ENCODE measurements around the gene FAM200A.
"Not testable (repeated sequence)": the region's sequence is repeated elsewhere in the genome, so short reads cannot be mapped to it uniquely, and the experiment has no call there.

The FAM200A gene
- total RNA-seq, result 6.2 to 6.7 (median 6.3) reads per million in 3 donors

DNA sequence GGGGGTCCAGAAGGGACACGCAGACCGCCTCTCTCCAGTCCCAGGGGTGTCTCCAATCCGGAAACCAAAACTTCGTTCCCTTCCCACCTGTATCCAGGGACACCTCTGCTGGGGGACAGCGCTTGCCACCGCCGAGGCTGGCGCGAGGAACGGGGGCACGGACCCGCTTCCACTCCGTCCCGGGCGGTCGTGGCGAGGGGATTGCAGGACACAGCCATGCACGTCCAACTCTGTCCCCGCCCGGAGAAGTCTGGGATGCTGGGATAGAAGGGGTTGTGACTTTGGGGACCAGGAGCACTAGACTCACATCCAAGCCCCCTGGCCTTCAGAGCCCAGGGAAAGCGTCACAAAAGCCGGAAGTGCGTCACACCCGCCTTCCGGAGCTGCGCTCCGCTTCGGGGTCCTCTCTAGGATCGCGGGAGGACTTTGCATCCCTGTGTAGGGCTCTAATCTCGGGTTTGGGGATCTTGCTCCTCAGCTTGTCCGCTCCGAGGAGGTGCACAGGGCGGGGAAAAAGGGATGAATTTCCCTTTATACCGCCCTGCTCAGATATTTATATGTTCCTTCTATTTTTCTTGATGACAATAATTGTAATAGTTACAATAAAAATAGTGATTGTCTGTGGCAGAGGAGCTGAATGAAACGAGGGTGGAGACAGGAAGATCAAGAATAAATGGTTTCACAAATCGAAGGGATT, at the start of gene FAM200A:
Gene FAM200A, minus strand, starts transcription at position 348 of the 697 bp plus-strand sequence. CDS start 3,707 bp downstream, outside the sequence.
- Histone ChIP-seq H3K27ac (ENCODE audit: insufficient read depth, low read length, poor library complexity, severe bottlenecking) (peak within 1 kb of the TSS; percentile 91), H3K4me3 (ENCODE audit: insufficient read depth, low read depth, low read length, poor library complexity, severe bottlenecking) (peak within 1 kb of the TSS; percentile 91), H3K4me1 (ENCODE audit: control insufficient read depth, insufficient read depth, low read length, poor library complexity, severe bottlenecking) (peaks cover 15% of the 10 kb centered on the region), H3K27me3 (replicated peaks; ENCODE audit: control insufficient read depth, insufficient read depth, low read length, poor library complexity, severe bottlenecking) (no peaks in the 10 kb centered on the region), H3K36me3 (ENCODE audit: control insufficient read depth, insufficient read depth, low read length) (peaks cover 18% of the 10 kb centered on the region), H3K9me3 (ENCODE audit: control insufficient read depth, low read length) (no peaks in the 10 kb centered on the region)
- peak; percentile 68 to 79 (median 72) for DNase-seq

DNA sequence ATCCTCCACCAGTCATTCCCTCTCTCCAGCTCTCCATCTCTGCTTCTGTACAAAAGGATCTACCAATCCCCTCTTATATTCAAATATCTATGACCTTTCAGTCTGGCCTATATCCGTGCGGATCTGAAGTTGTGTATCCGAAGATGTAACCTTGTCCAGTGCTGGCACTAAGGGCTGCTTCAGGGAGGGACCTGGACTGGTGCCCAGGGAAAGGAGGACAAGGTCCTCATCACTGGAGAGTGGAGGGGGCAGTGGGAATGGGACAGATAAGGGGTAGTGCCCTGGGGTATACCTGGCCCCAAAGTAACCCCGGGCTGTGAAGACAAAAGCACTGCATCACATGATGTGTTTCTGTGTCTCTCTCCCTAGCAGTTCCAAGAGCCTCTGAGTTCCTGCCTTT, 47.9 kb upstream of the FAM200A start:
- no peaks in the 10 kb centered on the region for H3K27me3 ChIP-seq (replicated peaks; ENCODE audit: control insufficient read depth, insufficient read depth, low read length, poor library complexity, severe bottlenecking)
- DNase-seq, result no peak
- no peak overlapping the region for H3K4me3 ChIP-seq (ENCODE audit: insufficient read depth, low read depth, low read length, poor library complexity, severe bottlenecking)
- H3K36me3 ChIP-seq (ENCODE audit: control insufficient read depth, insufficient read depth, low read length), result no peaks in the 10 kb centered on the region
- no peaks in the 10 kb centered on the region for H3K4me1 ChIP-seq (ENCODE audit: control insufficient read depth, insufficient read depth, low read length, poor library complexity, severe bottlenecking)
- no peak overlapping the region for H3K27ac ChIP-seq (ENCODE audit: insufficient read depth, low read length, poor library complexity, severe bottlenecking)
- no peaks in the 10 kb centered on the region for H3K9me3 ChIP-seq (ENCODE audit: control insufficient read depth, low read length)

DNA sequence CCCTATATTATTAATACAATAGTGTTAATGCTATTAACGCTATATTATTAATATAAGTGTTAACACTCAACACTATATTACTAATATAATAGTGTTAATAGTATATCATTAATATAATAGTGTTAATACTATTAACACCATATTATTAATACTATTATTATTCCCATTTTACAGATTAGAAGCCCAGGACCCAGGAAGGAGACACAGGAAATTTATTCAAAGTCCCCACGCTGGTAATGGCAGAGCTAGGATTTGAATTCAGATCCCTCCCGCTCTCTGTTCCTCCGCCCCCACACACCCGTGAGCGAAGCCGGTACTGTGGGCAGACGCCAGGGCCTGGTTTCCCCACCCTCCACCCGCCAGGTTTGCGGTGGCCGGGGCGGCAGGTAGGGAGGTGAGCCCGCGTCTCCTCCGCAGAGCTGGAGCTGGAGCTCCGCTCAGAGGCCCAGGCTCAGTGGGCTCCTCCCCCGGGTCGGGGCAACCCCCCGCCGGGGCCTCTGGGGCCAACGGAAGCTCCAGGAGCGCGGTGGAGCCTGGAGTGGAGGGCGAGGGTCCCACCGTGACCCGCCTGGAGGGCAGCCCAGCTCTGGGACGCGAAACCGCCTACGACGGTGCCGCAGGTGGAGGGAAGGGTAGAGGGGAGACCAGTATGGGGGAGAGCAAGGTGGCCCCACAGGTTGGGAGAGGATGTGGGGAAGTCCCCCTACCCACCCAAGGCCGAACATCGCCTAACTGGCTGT, 46.0 kb upstream of the FAM200A start, which contains the start of gene TMEM225B:
Gene TMEM225B, plus strand, starts transcription at position 506 of the 740 bp plus-strand sequence. CDS start 6,122 bp downstream, outside the sequence.
- Histone ChIP-seq H3K27ac (ENCODE audit: insufficient read depth, low read length, poor library complexity, severe bottlenecking) (no peak within 1 kb of the TSS), H3K36me3 (ENCODE audit: control insufficient read depth, insufficient read depth, low read length) (no peaks in the 10 kb centered on the region), H3K4me3 (ENCODE audit: insufficient read depth, low read depth, low read length, poor library complexity, severe bottlenecking) (no peak within 1 kb of the TSS), H3K27me3 (replicated peaks; ENCODE audit: control insufficient read depth, insufficient read depth, low read length, poor library complexity, severe bottlenecking) (no peaks in the 10 kb centered on the region), H3K4me1 (ENCODE audit: control insufficient read depth, insufficient read depth, low read length, poor library complexity, severe bottlenecking) (no peaks in the 10 kb centered on the region), H3K9me3 (ENCODE audit: control insufficient read depth, low read length) (no peaks in the 10 kb centered on the region)
- no peak for DNase-seq

DNA sequence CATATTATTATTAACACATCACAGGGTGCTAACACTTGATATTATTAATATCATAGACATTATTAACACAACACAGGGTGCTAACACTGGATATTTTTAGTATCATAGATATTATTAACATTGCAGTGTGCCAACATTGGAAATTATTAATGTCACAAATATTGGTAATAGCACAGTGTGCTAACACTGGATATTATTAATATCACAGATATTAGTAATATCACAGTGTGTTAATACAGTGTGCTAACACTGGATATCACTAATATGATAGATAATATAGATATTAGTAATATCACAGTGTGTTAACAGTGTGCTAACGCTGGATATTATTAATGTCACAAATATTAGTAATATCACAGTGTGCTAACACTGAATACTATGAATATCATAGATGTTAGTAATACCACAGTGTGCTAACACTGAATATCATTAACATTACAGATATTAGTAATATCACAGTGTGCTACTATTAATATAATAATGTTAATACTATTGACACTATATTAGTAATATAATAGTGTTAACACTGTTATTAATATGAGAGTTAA, 44.6 kb upstream of the FAM200A start:
- no peak for DNase-seq
- no peaks in the 10 kb centered on the region for H3K4me1 ChIP-seq (ENCODE audit: control insufficient read depth, insufficient read depth, low read length, poor library complexity, severe bottlenecking)
- H3K27me3 ChIP-seq (replicated peaks; ENCODE audit: control insufficient read depth, insufficient read depth, low read length, poor library complexity, severe bottlenecking), result no peaks in the 10 kb centered on the region
- H3K4me3 ChIP-seq (ENCODE audit: insufficient read depth, low read depth, low read length, poor library complexity, severe bottlenecking), result no peak overlapping the region
- no peak overlapping the region for H3K27ac ChIP-seq (ENCODE audit: insufficient read depth, low read length, poor library complexity, severe bottlenecking)
- H3K36me3 ChIP-seq (ENCODE audit: control insufficient read depth, insufficient read depth, low read length), result no peaks in the 10 kb centered on the region
- no peaks in the 10 kb centered on the region for H3K9me3 ChIP-seq (ENCODE audit: control insufficient read depth, low read length)

DNA sequence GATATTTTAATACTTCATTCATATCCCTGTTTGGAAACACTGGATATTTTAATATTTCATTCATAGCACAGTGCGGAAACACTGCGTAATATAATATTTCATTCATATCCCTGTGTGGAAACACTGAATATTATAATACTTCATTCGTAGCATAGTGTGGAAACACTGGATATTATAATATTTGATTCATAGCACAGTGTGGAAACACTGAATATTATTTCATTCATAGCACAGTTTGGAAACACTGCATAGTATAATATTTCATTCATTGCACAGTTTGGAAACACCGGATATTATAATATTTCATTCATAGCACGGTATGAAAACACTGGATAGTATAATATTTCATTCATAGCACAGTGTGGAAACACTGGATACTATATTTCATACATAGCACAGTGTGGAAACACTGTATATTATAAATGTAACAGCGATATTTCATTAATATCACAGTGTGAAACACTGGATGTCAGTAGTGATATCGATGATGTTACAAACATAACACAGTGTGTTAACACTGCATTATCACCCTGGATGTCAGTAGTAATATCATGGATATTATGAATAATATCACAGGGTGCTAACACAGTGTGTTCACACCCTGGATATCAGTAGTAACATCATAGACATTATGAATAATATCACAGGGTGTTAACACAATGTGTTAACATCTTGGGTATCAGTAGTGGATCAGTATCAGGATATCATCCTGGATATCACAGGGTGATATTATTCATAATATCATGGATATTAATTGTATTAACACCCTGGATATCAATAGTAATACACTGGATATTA, 43.2 kb upstream of the FAM200A start:
- Histone ChIP-seq H3K9me3 (ENCODE audit: control insufficient read depth, low read length) (no peaks in the 10 kb centered on the region), H3K27me3 (replicated peaks; ENCODE audit: control insufficient read depth, insufficient read depth, low read length, poor library complexity, severe bottlenecking) (no peaks in the 10 kb centered on the region), H3K36me3 (ENCODE audit: control insufficient read depth, insufficient read depth, low read length) (no peaks in the 10 kb centered on the region), H3K27ac (ENCODE audit: insufficient read depth, low read length, poor library complexity, severe bottlenecking) (no peak overlapping the region), H3K4me3 (ENCODE audit: insufficient read depth, low read depth, low read length, poor library complexity, severe bottlenecking) (no peak overlapping the region), H3K4me1 (ENCODE audit: control insufficient read depth, insufficient read depth, low read length, poor library complexity, severe bottlenecking) (no peaks in the 10 kb centered on the region)
- no peak for DNase-seq

DNA sequence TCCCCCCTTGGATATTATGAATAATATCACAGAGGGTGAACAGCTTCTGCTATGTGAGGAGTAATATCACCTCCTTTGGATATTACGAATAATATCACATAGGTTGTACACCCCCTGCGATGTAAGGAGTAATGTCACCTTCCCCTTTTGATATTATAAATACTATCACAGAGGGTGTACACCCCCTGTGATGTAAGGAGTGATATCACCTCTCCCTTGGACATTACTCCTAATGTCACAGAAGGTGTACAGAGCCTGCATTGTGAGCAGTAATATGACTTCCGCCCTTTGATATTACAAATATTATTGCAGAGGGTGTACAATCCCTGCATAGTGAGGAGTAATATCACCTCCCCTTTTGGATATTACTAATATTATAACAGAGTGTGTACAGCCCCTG, 37.0 kb upstream of the FAM200A start:
- no peak overlapping the region for H3K4me3 ChIP-seq (ENCODE audit: insufficient read depth, low read depth, low read length, poor library complexity, severe bottlenecking)
- H3K9me3 ChIP-seq (ENCODE audit: control insufficient read depth, low read length), result no peaks in the 10 kb centered on the region
- H3K27me3 ChIP-seq (replicated peaks; ENCODE audit: control insufficient read depth, insufficient read depth, low read length, poor library complexity, severe bottlenecking), result peaks cover 3% of the 10 kb centered on the region
- no peak overlapping the region for H3K27ac ChIP-seq (ENCODE audit: insufficient read depth, low read length, poor library complexity, severe bottlenecking)
- H3K4me1 ChIP-seq (ENCODE audit: control insufficient read depth, insufficient read depth, low read length, poor library complexity, severe bottlenecking), result no peaks in the 10 kb centered on the region
- H3K36me3 ChIP-seq (ENCODE audit: control insufficient read depth, insufficient read depth, low read length), result no peaks in the 10 kb centered on the region
- DNase-seq, result no peak

DNA sequence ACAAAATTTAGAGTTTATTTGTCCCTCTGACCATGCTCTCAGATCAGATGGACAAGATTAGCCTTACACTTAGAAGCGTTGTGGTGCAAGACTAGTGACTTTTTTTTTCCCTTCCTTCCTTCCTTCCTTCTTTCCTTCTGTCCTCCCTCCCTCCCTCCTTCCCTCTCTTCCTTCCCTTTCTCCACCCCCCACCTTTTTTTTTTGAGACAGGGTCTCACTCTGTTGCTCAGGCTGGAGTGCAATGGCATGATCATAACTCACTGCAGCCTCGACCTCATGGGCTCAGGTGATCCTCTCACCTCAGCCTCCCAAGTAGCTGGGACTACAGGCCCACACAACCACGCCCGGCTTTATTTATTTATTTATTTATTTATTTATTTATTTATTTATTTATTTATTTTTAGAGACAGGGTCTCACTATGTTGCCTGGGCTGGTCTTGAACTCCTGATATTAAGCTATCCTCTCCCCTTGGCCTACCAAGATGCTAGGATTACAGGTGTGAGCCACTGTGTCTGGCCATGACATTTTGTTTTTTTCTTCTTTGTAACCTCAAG, 28.9 kb upstream of the FAM200A start:
- not testable (repeated sequence) for H3K9me3 ChIP-seq (ENCODE audit: control insufficient read depth, low read length); H3K36me3 ChIP-seq (ENCODE audit: control insufficient read depth, insufficient read depth, low read length); H3K27me3 ChIP-seq (replicated peaks; ENCODE audit: control insufficient read depth, insufficient read depth, low read length, poor library complexity, severe bottlenecking); DNase-seq
- peaks cover 11% of the 10 kb centered on the region for H3K4me1 ChIP-seq (ENCODE audit: control insufficient read depth, insufficient read depth, low read length, poor library complexity, severe bottlenecking)
- peak overlapping the region; percentile 38 for H3K27ac ChIP-seq (ENCODE audit: insufficient read depth, low read length, poor library complexity, severe bottlenecking)
- peak overlapping the region; percentile 67 for H3K4me3 ChIP-seq (ENCODE audit: insufficient read depth, low read depth, low read length, poor library complexity, severe bottlenecking)

DNA sequence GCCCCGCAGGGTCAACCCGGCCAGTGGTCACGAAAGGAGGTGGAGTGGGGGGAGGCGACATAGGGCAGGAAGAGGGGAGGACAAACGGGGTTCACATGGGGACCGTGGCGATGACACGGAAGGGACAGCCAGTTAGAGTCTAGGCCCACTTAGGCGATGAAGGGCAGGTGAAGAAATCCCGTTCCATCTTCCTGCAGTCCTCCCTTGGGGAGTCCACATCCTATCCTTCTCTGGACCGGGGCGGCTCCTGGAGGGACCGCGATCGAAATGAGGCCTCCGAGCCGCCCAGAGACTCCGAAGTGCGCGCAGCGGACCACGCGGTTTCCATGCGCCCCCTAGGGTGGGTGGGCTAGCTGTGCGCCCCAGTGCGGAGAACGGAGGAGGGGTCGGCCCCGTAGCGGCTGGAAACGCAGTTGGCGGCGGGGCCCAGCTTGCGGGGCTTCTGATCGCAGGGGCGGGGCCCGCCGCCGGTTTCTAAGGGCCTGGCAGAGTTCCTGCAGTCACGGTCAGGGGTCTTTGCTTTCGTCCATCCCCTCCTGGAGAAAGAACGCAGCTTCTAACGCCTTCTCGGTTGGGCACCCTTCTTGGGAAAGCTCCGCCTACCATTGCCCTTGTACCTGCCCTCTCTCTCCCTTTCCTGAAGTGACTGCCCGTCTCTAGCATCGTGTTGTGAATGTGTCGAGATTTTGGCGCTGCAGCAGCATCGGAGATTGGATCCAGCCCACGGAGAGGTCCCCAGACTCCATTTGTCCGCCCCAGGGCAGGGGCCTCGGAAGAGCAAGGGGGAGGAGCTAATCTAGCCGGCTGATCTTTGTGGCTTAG, 28.3 kb upstream of the FAM200A start:
- Histone ChIP-seq H3K36me3 (ENCODE audit: control insufficient read depth, insufficient read depth, low read length) (no peaks in the 10 kb centered on the region), H3K4me1 (ENCODE audit: control insufficient read depth, insufficient read depth, low read length, poor library complexity, severe bottlenecking) (peaks cover 11% of the 10 kb centered on the region), H3K27me3 (replicated peaks; ENCODE audit: control insufficient read depth, insufficient read depth, low read length, poor library complexity, severe bottlenecking) (no peaks in the 10 kb centered on the region), H3K9me3 (ENCODE audit: control insufficient read depth, low read length) (no peaks in the 10 kb centered on the region), H3K27ac (ENCODE audit: insufficient read depth, low read length, poor library complexity, severe bottlenecking) (peak overlapping the region; percentile 38), H3K4me3 (ENCODE audit: insufficient read depth, low read depth, low read length, poor library complexity, severe bottlenecking) (peak overlapping the region; percentile 67)
- DNase-seq, result peak in 2 of 3 donors; percentile 22 to 27
